DND-41 (cell line): Measurements from ENCODE around the gene PRG3.

Experiments
- CTCF ChIP-seq: IDR thresholded peaks from 2 replicates; pipeline ENCODE4 v1.5.1; 2012; ENCODE audit warnings: borderline replicate concordance, low read length, moderate library complexity, mild to moderate bottlenecking; ENCODE audit not compliant: poor library complexity, severe bottlenecking; ENCODE audit errors: extremely low read depth
- EZH2 ChIP-seq: IDR thresholded peaks from 3 replicates; pipeline ENCODE4 v1.6.1; 2012; ENCODE audit warnings: borderline replicate concordance, low read depth, mild to moderate bottlenecking, moderate library complexity, low read length, inconsistent platforms; ENCODE audit not compliant: severe bottlenecking

DNA sequence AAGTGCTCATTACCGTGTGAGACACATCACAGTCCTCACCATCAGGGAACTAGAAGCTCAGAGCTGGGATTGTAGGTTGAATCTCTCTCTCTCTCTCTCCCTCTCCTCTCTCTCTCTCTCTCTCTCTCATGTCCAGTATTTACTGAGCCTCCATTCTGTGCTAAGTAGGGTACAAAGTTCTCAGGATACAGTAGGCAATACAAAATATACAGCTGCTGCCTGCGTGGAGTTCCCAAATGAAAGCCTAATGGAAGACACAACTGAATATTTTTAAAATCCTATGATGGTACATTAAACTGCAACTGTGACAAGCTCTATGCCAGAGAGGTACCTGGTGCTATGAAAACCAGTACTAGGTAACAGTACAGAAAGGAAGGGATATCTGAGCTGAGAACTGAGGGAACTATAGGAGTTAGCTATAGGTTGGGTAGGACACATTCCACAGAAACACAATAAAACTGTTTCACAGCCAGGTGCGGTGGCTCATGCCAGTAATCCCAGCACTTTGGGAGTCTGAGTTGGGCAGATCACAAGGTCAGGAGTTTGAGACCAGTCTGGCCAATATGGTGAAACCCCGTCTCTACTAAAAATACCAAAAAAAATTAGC lies 19.1 kb upstream of the PRG3 start:
- TF ChIP-seq CTCF (no peak), EZH2 (no peak)
